SU-DHL-6 (cell line): ENCODE data around the gene DDX43.

Experiments
- H2AFZ ChIP-seq: fragments of 200-600 bp; sonication (generic); 2 replicates; pipeline ENCODE4 v1.6.1; 2014; ENCODE audit warnings: low read depth, mild to moderate bottlenecking, moderate library complexity, mixed read lengths, antibody characterized with exemption, low read length; ENCODE audit not compliant: severe bottlenecking
- H3F3A ChIP-seq: fragments of 200-600 bp; shearing (Covaris generic); 2 replicates; pipeline ENCODE4 v1.6.0; 2016; ENCODE audit warnings: antibody characterized with exemption, mild to moderate bottlenecking; ENCODE audit not compliant: insufficient read depth
- H3K27ac ChIP-seq: fragments of 200-600 bp; sonication (generic); 2 replicates; pipeline ENCODE4 v1.5.1; 2016; ENCODE audit warnings: low read depth, mild to moderate bottlenecking, low read length, moderate library complexity, mixed read lengths
- H3K27me3 ChIP-seq: fragments of 200-600 bp; sonication (generic), shearing (Covaris generic); 2 replicates; pipeline ENCODE4 v1.6.0; 2014; ENCODE audit warnings: mild to moderate bottlenecking, low read length
- H3K36me3 ChIP-seq: fragments of 200-600 bp; sonication (generic); 2 replicates; pipeline ENCODE4 v1.6.1; 2014; ENCODE audit warnings: mild to moderate bottlenecking, low read length, mixed read lengths
- H3K4me2 ChIP-seq: fragments of 300-600, 200-600 bp; shearing (Covaris generic), sonication (generic); 2 replicates; pipeline ENCODE4 v1.6.0; 2014; ENCODE audit warnings: low read length, low read depth, mild to moderate bottlenecking; ENCODE audit not compliant: poor library complexity, severe bottlenecking
- H3K4me3 ChIP-seq: fragments of 200-600 bp; sonication (generic); 2 replicates; pipeline ENCODE4 v1.5.1; 2014; ENCODE audit warnings: antibody characterized with exemption, low read length, mild to moderate bottlenecking, mixed read lengths; ENCODE audit not compliant: insufficient read depth, poor library complexity, severe bottlenecking
- H3K79me2 ChIP-seq: fragments of 200-600 bp; sonication (generic); 2 replicates; pipeline ENCODE4 v1.6.1; 2014; ENCODE audit warnings: mild to moderate bottlenecking, low read length, moderate library complexity; ENCODE audit not compliant: insufficient read depth
- H3K9ac ChIP-seq: fragments of 200-600 bp; sonication (generic); 2 replicates; pipeline ENCODE4 v1.7.0; 2014; ENCODE audit warnings: mild to moderate bottlenecking, low read length
- H3K9me2 ChIP-seq: fragments of 200-600 bp; sonication (generic); replicated peaks from 2 replicates; pipeline ENCODE4 v1.6.1; 2014; ENCODE audit warnings: low read length; ENCODE audit not compliant: insufficient read depth
- H3K9me3 ChIP-seq: fragments of 200-600 bp; sonication (generic); 2 replicates; pipeline ENCODE4 v1.6.1; 2014; ENCODE audit warnings: low read length, mixed read lengths; ENCODE audit not compliant: insufficient read depth
- H4K20me1 ChIP-seq: fragments of 200-600 bp; sonication (generic); 2 replicates; pipeline ENCODE4 v1.6.1; 2014; ENCODE audit warnings: low read depth, mild to moderate bottlenecking, antibody characterized with exemption, low read length, moderate library complexity, mixed read lengths
- EZH2phosphoT487 ChIP-seq: fragments of 200-600 bp; sonication (generic), shearing (Covaris generic); conservative IDR thresholded peaks from 2 replicates; pipeline ENCODE4 v1.6.1; 2018; ENCODE audit warnings: mild to moderate bottlenecking, antibody characterized with exemption, low read length, moderate library complexity, mixed read lengths
- TF ChIP-seq, protein P1 (sequence below): fragments of 200-600 bp; sonication (generic); IDR thresholded peaks from one replicate; pipeline ENCODE4 v1.5.1; 2017; ENCODE audit warnings: antibody characterized with exemption, mild to moderate bottlenecking, low read length, moderate library complexity; ENCODE audit not compliant: insufficient read depth, poor library complexity, severe bottlenecking

DDX43 gene

DNA sequence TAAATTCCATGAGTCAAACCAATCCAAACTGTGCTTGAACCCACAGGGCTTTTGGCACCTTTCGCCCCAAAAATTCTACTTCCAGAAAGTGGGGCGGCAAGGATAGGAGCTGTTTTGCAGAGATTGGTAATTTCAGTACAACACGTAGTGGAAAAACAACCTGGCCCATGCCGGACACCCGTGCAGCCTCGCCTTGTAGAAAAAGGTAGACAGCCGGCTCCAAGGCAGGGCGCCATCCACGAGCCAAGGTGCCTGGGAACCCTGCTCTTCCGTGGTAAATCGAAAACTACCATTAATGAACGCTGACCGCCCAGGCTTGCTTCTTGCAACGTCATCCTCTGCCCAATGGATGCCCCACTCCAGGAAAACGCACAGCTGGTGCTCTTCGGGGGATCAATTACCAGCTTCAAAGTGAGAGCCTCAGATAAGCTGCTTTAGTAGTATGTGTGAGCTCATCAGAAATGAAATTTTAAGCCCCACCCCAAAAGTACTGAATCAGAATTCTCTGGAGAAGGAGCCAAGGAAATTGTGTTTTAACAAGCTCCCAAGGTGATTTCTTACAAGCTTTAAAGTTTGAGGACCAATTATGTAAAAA, 26.8 kb upstream of the DDX43 start:
- Histone ChIP-seq H4K20me1 (no peaks in the 10 kb centered on the region), H3K36me3 (no peaks in the 10 kb centered on the region), H3F3A (no peaks in the 10 kb centered on the region), H2AFZ (no peak overlapping the region), H3K4me2 (no peak overlapping the region), H3K9ac (no peak overlapping the region), H3K4me3 (no peak overlapping the region), H3K9me2 (no peaks in the 10 kb centered on the region), H3K27me3 (no peaks in the 10 kb centered on the region), H3K9me3 (no peaks in the 10 kb centered on the region), H3K27ac (no peak overlapping the region), H3K79me2 (no peaks in the 10 kb centered on the region)
- no peak for TF ChIP-seq EZH2phosphoT487
- TF ChIP-seq, protein P1, sequence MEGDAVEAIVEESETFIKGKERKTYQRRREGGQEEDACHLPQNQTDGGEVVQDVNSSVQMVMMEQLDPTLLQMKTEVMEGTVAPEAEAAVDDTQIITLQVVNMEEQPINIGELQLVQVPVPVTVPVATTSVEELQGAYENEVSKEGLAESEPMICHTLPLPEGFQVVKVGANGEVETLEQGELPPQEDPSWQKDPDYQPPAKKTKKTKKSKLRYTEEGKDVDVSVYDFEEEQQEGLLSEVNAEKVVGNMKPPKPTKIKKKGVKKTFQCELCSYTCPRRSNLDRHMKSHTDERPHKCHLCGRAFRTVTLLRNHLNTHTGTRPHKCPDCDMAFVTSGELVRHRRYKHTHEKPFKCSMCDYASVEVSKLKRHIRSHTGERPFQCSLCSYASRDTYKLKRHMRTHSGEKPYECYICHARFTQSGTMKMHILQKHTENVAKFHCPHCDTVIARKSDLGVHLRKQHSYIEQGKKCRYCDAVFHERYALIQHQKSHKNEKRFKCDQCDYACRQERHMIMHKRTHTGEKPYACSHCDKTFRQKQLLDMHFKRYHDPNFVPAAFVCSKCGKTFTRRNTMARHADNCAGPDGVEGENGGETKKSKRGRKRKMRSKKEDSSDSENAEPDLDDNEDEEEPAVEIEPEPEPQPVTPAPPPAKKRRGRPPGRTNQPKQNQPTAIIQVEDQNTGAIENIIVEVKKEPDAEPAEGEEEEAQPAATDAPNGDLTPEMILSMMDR: no peak

- no peak overlapping the region for H3K4me2 ChIP-seq
Observed at GRCh38 chr6:73368675-73369074, 26.0 kb upstream of the DDX43 start.

DNA sequence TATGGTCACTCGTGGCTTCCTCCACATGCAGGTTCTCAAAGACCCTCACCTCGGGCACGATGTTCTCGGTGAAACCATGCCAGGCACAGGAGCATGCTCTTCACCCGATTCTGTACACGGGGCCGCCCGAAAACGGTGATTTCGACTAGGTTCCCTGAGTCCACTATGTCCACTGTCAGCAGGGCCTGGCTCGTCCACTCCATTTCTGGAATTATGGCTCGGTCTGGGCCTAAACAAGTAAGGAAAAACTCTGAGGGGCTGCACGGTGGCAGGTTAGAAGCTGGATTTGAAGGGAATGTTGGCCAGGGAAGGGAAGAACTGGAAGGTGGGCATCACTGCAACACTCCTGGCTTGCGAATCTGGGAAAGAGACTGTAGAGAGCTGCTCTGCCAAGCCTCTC, 25.5 kb upstream of the DDX43 start:
- H3K9me2 ChIP-seq: no peaks in the 10 kb centered on the region
- H3K27ac ChIP-seq: no peak overlapping the region
- no peaks in the 10 kb centered on the region for H3K79me2 ChIP-seq
- no peak overlapping the region for H3K4me2 ChIP-seq
- no peaks in the 10 kb centered on the region for H3K36me3 ChIP-seq
- no peak for TF ChIP-seq EZH2phosphoT487
- TF ChIP-seq, protein P1: no peak
- no peaks in the 10 kb centered on the region for H4K20me1 ChIP-seq
- no peak overlapping the region for H3K4me3 ChIP-seq
- H3K9me3 ChIP-seq: no peaks in the 10 kb centered on the region
- H3F3A ChIP-seq: no peaks in the 10 kb centered on the region
- H3K27me3 ChIP-seq: no peaks in the 10 kb centered on the region
- H3K9ac ChIP-seq: no peak overlapping the region
- H2AFZ ChIP-seq: no peak overlapping the region

More at GRCh38 chr6:73368675-73369074, 26.0 kb upstream of the DDX43 start:
- Histone ChIP-seq H3K9me2 (no peaks in the 10 kb centered on the region), H4K20me1 (no peaks in the 10 kb centered on the region), H3K79me2 (no peaks in the 10 kb centered on the region), H3K36me3 (no peaks in the 10 kb centered on the region), H3K9me3 (no peaks in the 10 kb centered on the region), H3F3A (no peaks in the 10 kb centered on the region), H3K9ac (no peak overlapping the region), H3K4me3 (no peak overlapping the region), H3K27me3 (no peaks in the 10 kb centered on the region), H2AFZ (no peak overlapping the region), H3K27ac (no peak overlapping the region)
- TF ChIP-seq EZH2phosphoT487: no peak
- TF ChIP-seq, protein P1: no peak
